ENCODE measurements around the gene FIZ1. TPM values are rescaled to one million over a fixed set of nuclear protein-coding genes. Genes with fewer than 3 reads are reported as not detected.
A peak's percentile ranks its signal among the peaks of the same experiment; 100 is the strongest.
"Not testable (repeated sequence)": the region's sequence is repeated elsewhere in the genome, so short reads cannot be mapped to it uniquely, and the experiment has no call there.

The FIZ1 gene
- total RNA-seq, 2 donors from 2014 or later: 14.5 to 17.0 TPM

GRCh38 chr19:55585658-55586339 lies 13.5 kb downstream of the FIZ1 start:
- intact Hi-C loops (cut with DNase I): loop anchor here in 1 of 2 donors (5.0 kb wide), 1 partner anchor 38 kb away; the partner anchor contains the start of gene SBK3
- peak; percentile 80 for ATAC-seq
- DNase-seq: peak; percentile 85

DNA sequence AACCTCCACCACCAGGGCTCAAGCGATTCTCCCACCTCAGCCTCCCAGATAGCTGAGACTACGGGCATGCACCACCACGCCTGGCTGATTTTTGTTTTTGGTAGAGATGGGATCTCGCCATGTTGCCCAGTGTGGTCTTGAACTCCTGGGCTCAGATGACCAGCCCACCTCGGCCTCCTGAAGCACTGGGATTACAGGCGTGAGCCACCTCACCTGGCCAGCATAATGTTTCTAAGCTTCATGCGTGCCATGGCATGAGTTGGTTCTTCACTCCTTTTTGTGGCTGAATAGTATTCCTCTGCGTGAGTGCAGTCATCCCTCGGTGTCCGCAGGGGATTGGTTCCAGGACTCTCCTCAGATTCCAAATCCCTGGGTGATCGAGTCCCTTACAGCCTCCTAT lies 14.4 kb downstream of the FIZ1 start:
- intact Hi-C loops (cut with DNase I): loop anchor here in 1 of 2 donors (5.0 kb wide), 1 partner anchor 38 kb away; the partner anchor contains the start of gene SBK3
- DNase-seq (no peak), ATAC-seq (no peak)

DNA sequence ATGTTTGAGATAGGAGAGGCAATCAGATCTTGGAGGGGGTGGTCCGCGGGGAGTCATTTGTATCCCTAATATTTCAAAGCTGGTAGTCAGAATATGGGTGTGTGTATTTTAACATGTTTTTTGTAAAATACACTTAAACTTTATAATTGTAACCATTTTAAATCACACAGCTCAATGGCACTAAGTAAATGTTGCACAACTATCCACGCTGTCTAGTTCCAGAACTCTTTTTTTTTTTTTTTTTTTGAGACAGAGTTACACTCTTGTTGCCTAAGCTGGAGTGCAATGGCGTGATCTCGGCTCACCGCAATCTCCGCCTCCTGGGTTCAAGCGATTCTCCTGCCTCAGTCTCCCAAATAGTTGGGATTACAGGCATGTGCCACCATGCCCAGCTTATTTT lies 15.4 kb downstream of the FIZ1 start:
- ATAC-seq; intact Hi-C loops (cut with DNase I): not testable (repeated sequence)

GRCh38 chr19:55582284-55582683 lies 17.0 kb downstream of the FIZ1 start:
- DNase-seq; ATAC-seq; intact Hi-C loops (cut with DNase I): not testable (repeated sequence)

More for the DNA sequence above, 15.4 kb downstream of the FIZ1 start:
- not testable (repeated sequence) for DNase-seq

DNA sequence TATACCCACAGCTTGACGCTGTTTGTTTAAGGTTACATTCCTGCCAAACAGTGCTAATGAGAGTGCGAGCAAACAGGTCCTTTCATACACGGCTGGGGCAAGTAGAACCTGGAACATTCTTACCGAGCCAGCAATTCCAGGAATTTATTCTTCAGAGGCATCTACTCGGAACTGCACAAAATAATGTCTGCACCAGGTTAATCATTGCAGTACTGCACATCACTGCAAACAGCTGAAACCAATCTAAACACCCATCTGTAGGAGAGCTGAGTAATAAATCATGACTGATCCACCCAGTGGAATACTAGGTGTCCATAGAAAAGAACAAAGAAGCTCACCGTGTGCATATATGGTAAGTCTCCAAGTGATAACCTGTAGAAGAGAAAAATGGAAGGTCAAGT lies 17.5 kb downstream of the FIZ1 start:
- DNase-seq (no peak), ATAC-seq (no peak)
- intact Hi-C loops (cut with DNase I): no loop called here

- intact Hi-C loops (cut with DNase I): no loop called here
- ATAC-seq (peak in 1 of 2 donors; percentile 9), DNase-seq (no peak)
Observed at GRCh38 chr19:55581145-55581822, 18.0 kb downstream of the FIZ1 start.

- intact Hi-C loops (cut with DNase I): no loop called here
Observed at GRCh38 chr19:55580628-55581144, 18.6 kb downstream of the FIZ1 start, which contains the start of gene ZNF579. ZNF579 (minus strand) TSS chr19:55580848; CDS start chr19:55579639, 1,209 bp downstream.

GRCh38 chr19:55579766-55580621 lies 19.3 kb downstream of the FIZ1 start:
- intact Hi-C loops (cut with DNase I): no loop called here
- ATAC-seq: peak; percentile 71 to 73
- DNase-seq: no peak

More at GRCh38 chr19:55580628-55581144, 18.6 kb downstream of the FIZ1 start, which contains the start of gene ZNF579:
- ATAC-seq (peak; percentile 88), DNase-seq (peak; percentile 90)

GRCh38 chr19:55578761-55579747 lies 20.3 kb downstream of the FIZ1 start:
- intact Hi-C loops (cut with DNase I): no loop called here
- DNase-seq: no peak
- ATAC-seq: no peak

- ATAC-seq (no peak), DNase-seq (no peak)
- intact Hi-C loops (cut with DNase I): no loop called here
Observed at GRCh38 chr19:55578031-55578760, 21.1 kb downstream of the FIZ1 start.

DNA sequence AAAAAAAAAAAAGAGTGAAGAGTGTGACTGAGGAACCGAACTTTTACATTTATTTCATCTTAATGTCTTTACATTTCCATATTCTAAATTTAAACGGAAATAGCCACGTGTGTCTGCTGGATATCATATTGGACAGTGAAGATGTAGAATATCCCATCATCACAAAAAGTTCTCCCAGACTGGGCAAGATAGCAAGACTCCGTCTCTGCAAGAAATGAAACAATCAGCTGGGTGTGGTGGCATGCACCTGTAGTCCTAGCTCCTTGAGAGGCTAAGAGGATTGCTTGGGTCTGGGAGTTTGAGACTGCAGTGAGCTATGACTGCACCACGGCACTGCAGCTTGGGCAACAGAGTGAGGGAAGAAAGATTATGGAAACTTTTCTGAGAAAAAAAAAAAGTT lies 22.6 kb downstream of the FIZ1 start:
- ATAC-seq: no peak
- no peak for DNase-seq
- intact Hi-C loops (cut with DNase I): no loop called here

GRCh38 chr19:55573929-55574328 lies 25.4 kb downstream of the FIZ1 start:
- intact Hi-C loops (cut with DNase I); ATAC-seq; DNase-seq: not testable (repeated sequence)

GRCh38 chr19:55569477-55569876 lies 29.8 kb downstream of the FIZ1 start:
- ATAC-seq; intact Hi-C loops (cut with DNase I); DNase-seq: not testable (repeated sequence)

- no peak for DNase-seq
- ATAC-seq: no peak
- intact Hi-C loops (cut with DNase I): no loop called here
Observed at GRCh38 chr19:55567708-55568328, 31.5 kb downstream of the FIZ1 start.

- DNase-seq: no peak
- intact Hi-C loops (cut with DNase I): no loop called here
Observed at GRCh38 chr19:55566823-55567222, 32.5 kb downstream of the FIZ1 start.

DNA sequence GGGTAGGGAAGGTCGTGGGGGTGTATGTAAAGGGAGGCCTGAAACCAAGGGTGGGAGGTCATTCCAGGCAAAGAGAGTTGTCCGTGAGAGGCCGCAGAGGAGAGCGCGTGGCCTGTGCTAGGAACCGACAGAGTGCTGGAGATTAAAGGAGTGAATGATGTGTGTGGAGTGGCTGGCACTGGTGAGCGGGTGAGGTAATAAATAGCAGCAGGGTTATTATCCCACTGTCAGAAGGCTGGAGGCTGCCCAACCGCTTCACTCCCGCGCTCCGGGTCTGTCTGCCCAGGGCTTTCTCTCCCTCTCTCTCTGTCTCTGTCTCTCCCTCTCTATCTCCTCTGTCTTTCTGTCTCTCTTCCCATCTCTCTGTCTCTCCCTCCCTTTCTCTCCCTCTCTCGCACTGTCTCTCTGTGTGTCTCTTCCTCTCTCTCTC lies 36.0 kb downstream of the FIZ1 start:
- peak; percentile 92 to 94 for ATAC-seq
- intact Hi-C loops (cut with DNase I): no loop called here
- DNase-seq: peak; percentile 79

More at GRCh38 chr19:55566823-55567222, 32.5 kb downstream of the FIZ1 start:
- no peak for ATAC-seq

GRCh38 chr19:55559684-55560083 lies 39.6 kb downstream of the FIZ1 start:
- intact Hi-C loops (cut with DNase I): no loop called here
- no peak for DNase-seq
- no peak for ATAC-seq

Data from left cardiac atrium (tissue), 4 donors.